HG03066 (cell line): ENCODE results near the gene RMI2.
"Not testable (repeated sequence)": the region's sequence is repeated elsewhere in the genome, so short reads cannot be mapped to it uniquely, and the experiment has no call there.

Experiments
- ATAC-seq: cut with Tn5 transposase; IDR thresholded peaks from one replicate; pipeline ENCODE4 v1.9.1; 2021; ENCODE audit warnings: low read depth; ENCODE audit not compliant: unreplicated experiment

Gene RMI2

GRCh38 chr16:11345040-11345862 lies at the start of gene RMI2:
Gene RMI2 (plus strand): TSS chr16:11345459. CDS start chr16:11345472, 13 bp downstream.
- ATAC-seq = peak; percentile 94

- ATAC-seq = no peak
Observed at GRCh38 chr16:11295672-11296071, 49.6 kb upstream of the RMI2 start.

- ATAC-seq = no peak
Observed at GRCh38 chr16:11296351-11296705, 48.9 kb upstream of the RMI2 start.

- ATAC-seq = peak; percentile 29
Observed at GRCh38 chr16:11296706-11297491, 48.4 kb upstream of the RMI2 start.

GRCh38 chr16:11297492-11298142 lies 47.6 kb upstream of the RMI2 start:
- peak; percentile 79 for ATAC-seq

- no peak for ATAC-seq
Observed at GRCh38 chr16:11298143-11298900, 46.9 kb upstream of the RMI2 start.

GRCh38 chr16:11298950-11299547 lies 46.2 kb upstream of the RMI2 start:
- ATAC-seq = not testable (repeated sequence)

GRCh38 chr16:11299865-11300559 lies 45.2 kb upstream of the RMI2 start:
- ATAC-seq = no peak

- no peak for ATAC-seq
Observed at GRCh38 chr16:11300560-11300892, 44.7 kb upstream of the RMI2 start.

- ATAC-seq = no peak
Observed at GRCh38 chr16:11301645-11302501, 43.4 kb upstream of the RMI2 start.

GRCh38 chr16:11302977-11303376 lies 42.3 kb upstream of the RMI2 start:
- ATAC-seq = no peak

GRCh38 chr16:11303405-11304138 lies 41.7 kb upstream of the RMI2 start:
- ATAC-seq = no peak

GRCh38 chr16:11306381-11306780 lies 38.9 kb upstream of the RMI2 start:
- no peak for ATAC-seq

GRCh38 chr16:11306997-11307638 lies 38.1 kb upstream of the RMI2 start:
- ATAC-seq = no peak

GRCh38 chr16:11307639-11308492 lies 37.4 kb upstream of the RMI2 start:
- ATAC-seq = no peak

- no peak for ATAC-seq
Observed at GRCh38 chr16:11308493-11309283, 36.6 kb upstream of the RMI2 start.
